Mesenchymal stem cell (in vitro differentiated cells and primary cell): Measurements from ENCODE around the gene SSBP2.
A peak's percentile ranks its signal among the peaks of the same experiment; 100 is the strongest.
"Not testable (repeated sequence)": the region's sequence is repeated elsewhere in the genome, so short reads cannot be mapped to it uniquely, and the experiment has no call there.

Source experiments
- DNase-seq: peaks from one replicate; pipeline ENCODE4 v3.0.0-alpha.2; 2013
- H2AFZ ChIP-seq: one replicate; pipeline ENCODE4 v1.6.1; 2013; ENCODE audit warnings: low read depth, mild to moderate bottlenecking, control low read depth, inconsistent platforms, low read length, moderate library complexity
- H2AK5ac ChIP-seq: 2 replicates; pipeline ENCODE4 v1.6.1; 2013; ENCODE audit warnings: low read length, moderate library complexity, mild to moderate bottlenecking, inconsistent platforms; ENCODE audit not compliant: severe bottlenecking
- H2BK120ac ChIP-seq: one replicate; pipeline ENCODE4 v1.6.1; 2013; ENCODE audit warnings: low read depth, mild to moderate bottlenecking, inconsistent platforms, low read length, moderate library complexity
- H2BK12ac ChIP-seq, 2 experiments: one replicate each; pipeline ENCODE4 v1.6.1; 2013; ENCODE audit warnings: inconsistent platforms in 2 of 2, low read length in 2 of 2, mild to moderate bottlenecking in 2 of 2, moderate library complexity in 2 of 2, control low read depth in 1 of 2
- H2BK15ac ChIP-seq: one replicate; pipeline ENCODE4 v1.6.1; 2013; ENCODE audit warnings: mild to moderate bottlenecking, low read depth, inconsistent platforms; ENCODE audit not compliant: poor library complexity, severe bottlenecking
- H2BK5ac ChIP-seq: 2 replicates; pipeline ENCODE4 v1.6.1; 2013; ENCODE audit warnings: low read depth, mild to moderate bottlenecking, low read length, control low read depth, inconsistent platforms; ENCODE audit not compliant: poor library complexity, severe bottlenecking
- H3K14ac ChIP-seq, 2 experiments: one replicate each; pipeline ENCODE4 v1.6.1; 2013; ENCODE audit warnings: inconsistent platforms in 2 of 2, low read length in 2 of 2, control low read depth in 1 of 2, mild to moderate bottlenecking in 1 of 2, moderate library complexity in 1 of 2
- H3K18ac ChIP-seq, 2 experiments: one replicate each; pipeline ENCODE4 v1.6.1; 2013; ENCODE audit warnings: inconsistent platforms in 2 of 2, low read length in 2 of 2, control low read depth in 1 of 2, low read depth in 1 of 2, mild to moderate bottlenecking in 1 of 2
- H3K23ac ChIP-seq, 2 experiments: one replicate each; pipeline ENCODE4 v1.6.1; 2013; ENCODE audit warnings: inconsistent platforms in 2 of 2, low read length in 2 of 2, mild to moderate bottlenecking in 2 of 2, moderate library complexity in 2 of 2, control low read depth in 1 of 2
- H3K27ac ChIP-seq: 2 replicates; pipeline ENCODE4 v1.5.1; 2013; ENCODE audit warnings: mild to moderate bottlenecking, moderate library complexity, low read length, control low read depth, inconsistent platforms; ENCODE audit not compliant: poor library complexity, severe bottlenecking
- H3K27me3 ChIP-seq, 2 experiments: 2 replicates each; pipeline versions ENCODE4 v1.6.1 to v1.7.0; 2013; ENCODE audit warnings: low read length in 2 of 2, mild to moderate bottlenecking in 2 of 2, moderate library complexity in 2 of 2, control low read depth in 1 of 2, inconsistent platforms in 1 of 2; ENCODE audit not compliant: control insufficient read depth in 1 of 2, insufficient read depth in 1 of 2
- H3K36me3 ChIP-seq, 2 experiments: 2 replicates each; pipeline versions ENCODE4 v1.6.1 to v1.7.0; 2013; ENCODE audit warnings: low read length in 2 of 2, control low read depth in 1 of 2, inconsistent platforms in 1 of 2, low read depth in 1 of 2, mild to moderate bottlenecking in 1 of 2; ENCODE audit not compliant: insufficient read depth in 2 of 2, control insufficient read depth in 1 of 2
- H3K4ac ChIP-seq, 2 experiments: one replicate each; pipeline ENCODE4 v1.6.1; 2013; ENCODE audit warnings: inconsistent platforms in 2 of 2, low read length in 2 of 2, mild to moderate bottlenecking in 2 of 2, moderate library complexity in 2 of 2, control low read depth in 1 of 2, low read depth in 1 of 2
- H3K4me1 ChIP-seq: 2 replicates; pipeline ENCODE4 v1.6.1; 2013; ENCODE audit warnings: low read depth, low read length, control low read depth; ENCODE audit not compliant: control insufficient read depth, insufficient read depth
- H3K4me2 ChIP-seq: 2 replicates; pipeline ENCODE4 v1.6.1; 2013; ENCODE audit warnings: low read length, mild to moderate bottlenecking, inconsistent platforms; ENCODE audit not compliant: poor library complexity, severe bottlenecking
- H3K4me3 ChIP-seq, 2 experiments: 2 replicates each; pipeline versions ENCODE4 v1.5.1 to v1.7.0; 2013; ENCODE audit warnings: low read length in 2 of 2, mild to moderate bottlenecking in 2 of 2, control low read depth in 1 of 2, low read depth in 1 of 2; ENCODE audit not compliant: insufficient read depth in 1 of 2
- H3K79me1 ChIP-seq: replicated peaks from 2 replicates; pipeline ENCODE4 v1.6.1; 2013; ENCODE audit warnings: mild to moderate bottlenecking, control low read depth, low read length, inconsistent platforms; ENCODE audit not compliant: poor library complexity, severe bottlenecking
- H3K9ac ChIP-seq: 2 replicates; pipeline ENCODE4 v1.7.0; 2013; ENCODE audit warnings: mild to moderate bottlenecking, low read length, moderate library complexity
- H3K9me3 ChIP-seq: 2 replicates; pipeline ENCODE4 v1.7.0; 2013; ENCODE audit warnings: mild to moderate bottlenecking, low read length; ENCODE audit not compliant: control insufficient read depth
- H4K8ac ChIP-seq: one replicate; pipeline ENCODE4 v1.6.1; 2013; ENCODE audit warnings: inconsistent platforms, mild to moderate bottlenecking, low read length, moderate library complexity
- H4K91ac ChIP-seq: one replicate; pipeline ENCODE4 v1.6.1; 2013; ENCODE audit warnings: mild to moderate bottlenecking, low read length, inconsistent platforms
- WGBS: methylation state at CpG from one replicate; pipeline ENCODE4 v1.1.7; 2013; ENCODE audit warnings: mixed read lengths; 5-methylcytosine and 5-hydroxymethylcytosine counted together

SSBP2 gene

GRCh38 chr5:81628061-81628460, 122.8 kb downstream of the SSBP2 start:
- H4K91ac ChIP-seq, H3K4me1 ChIP-seq, DNase-seq, H3K36me3 ChIP-seq, H2AFZ ChIP-seq, H3K79me1 ChIP-seq, H2BK12ac ChIP-seq, H3K4me2 ChIP-seq, H3K18ac ChIP-seq, H2BK120ac ChIP-seq, H2BK5ac ChIP-seq, H3K4me3 ChIP-seq, H3K27ac ChIP-seq, H3K9ac ChIP-seq, H2BK15ac ChIP-seq, H3K23ac ChIP-seq, H3K27me3 ChIP-seq, H3K9me3 ChIP-seq, H4K8ac ChIP-seq, H2AK5ac ChIP-seq, H3K4ac ChIP-seq, H3K14ac ChIP-seq: not testable (repeated sequence)
- no CpG with 5 or more reads among the region's 4 CpGs for WGBS

GRCh38 chr5:81626524-81626923, 124.4 kb downstream of the SSBP2 start:
- Histone ChIP-seq H3K9ac (no peak overlapping the region), H3K23ac (no peak overlapping the region), H3K4ac (no peak overlapping the region), H2BK5ac (no peak overlapping the region), H4K91ac (no peak overlapping the region), H3K4me2 (no peak overlapping the region), H3K27ac (peak overlapping the region; percentile 77), H3K27me3 (no peaks in the 10 kb centered on the region), H2BK15ac (no peak overlapping the region), H3K79me1 (peaks cover 3% of the 10 kb centered on the region), H2AFZ (no peak overlapping the region), H2BK120ac (no peak overlapping the region), H3K4me3 (no peak overlapping the region), H3K4me1 (no peaks in the 10 kb centered on the region), H2BK12ac (no peak overlapping the region), H3K9me3 (no peaks in the 10 kb centered on the region), H2AK5ac (no peak overlapping the region), H4K8ac (no peak overlapping the region), H3K18ac (no peak overlapping the region), H3K36me3 (peaks cover 0 to 5% of the 10 kb centered on the region in 2 experiments), H3K14ac (no peak overlapping the region)
- DNase-seq, result peak; percentile 80
- WGBS, result no CpG with 5 or more reads among the region's 1 CpG

GRCh38 chr5:81609810-81610375, 141.0 kb downstream of the SSBP2 start:
- H2BK120ac ChIP-seq, result no peak overlapping the region
- H3K36me3 ChIP-seq, result peaks cover 4 to 18% of the 10 kb centered on the region in 2 experiments
- no peak for DNase-seq
- peaks cover 4% of the 10 kb centered on the region for H3K9me3 ChIP-seq
- no peak overlapping the region for H3K4me3 ChIP-seq
- H3K23ac ChIP-seq, result no peak overlapping the region
- no peak overlapping the region for H3K18ac ChIP-seq
- H2AK5ac ChIP-seq, result no peak overlapping the region
- H3K4me2 ChIP-seq, result no peak overlapping the region
- no peaks in the 10 kb centered on the region for H3K4me1 ChIP-seq
- H3K4ac ChIP-seq, result no peak overlapping the region
- H3K27ac ChIP-seq, result no peak overlapping the region
- no peak overlapping the region for H4K91ac ChIP-seq
- no peak overlapping the region for H2BK15ac ChIP-seq
- no peak overlapping the region for H3K9ac ChIP-seq
- no peak overlapping the region for H3K14ac ChIP-seq
- no peaks in the 10 kb centered on the region for H3K79me1 ChIP-seq
- 95% methylated on average over 6 of the region's 7 CpGs for WGBS
- no peak overlapping the region for H2BK12ac ChIP-seq
- no peak overlapping the region for H4K8ac ChIP-seq
- H3K27me3 ChIP-seq, result no peaks in the 10 kb centered on the region
- H2AFZ ChIP-seq, result no peak overlapping the region
- H2BK5ac ChIP-seq, result no peak overlapping the region

- Histone ChIP-seq H2BK15ac (no peak overlapping the region), H3K36me3 (peaks cover 4 to 18% of the 10 kb centered on the region in 2 experiments), H3K9me3 (peaks cover 4% of the 10 kb centered on the region), H4K8ac (no peak overlapping the region), H2BK12ac (no peak overlapping the region), H3K9ac (no peak overlapping the region), H2BK120ac (no peak overlapping the region), H3K4me1 (no peaks in the 10 kb centered on the region), H3K79me1 (no peaks in the 10 kb centered on the region), H3K4ac (no peak overlapping the region), H3K4me3 (no peak overlapping the region), H2AK5ac (no peak overlapping the region), H3K27me3 (no peaks in the 10 kb centered on the region), H2BK5ac (no peak overlapping the region), H4K91ac (no peak overlapping the region), H3K4me2 (no peak overlapping the region), H3K27ac (no peak overlapping the region), H3K14ac (no peak overlapping the region), H2AFZ (no peak overlapping the region), H3K23ac (no peak overlapping the region), H3K18ac (no peak overlapping the region)
- WGBS, result 100% methylated on average over 1 of the region's 1 CpG
- DNase-seq, result no peak
These were observed 141.9 kb downstream of the SSBP2 start for GRCh38 chr5:81608976-81609375.
